Raji (cell line): Measurements from ENCODE around the gene ALG9.

ENCODE experiments used
- POLR2A ChIP-seq: IDR thresholded peaks from 2 replicates; pipeline ENCODE4 v1.6.1; 2011; ENCODE audit warnings: low read depth, low read length, control low read depth; ENCODE audit not compliant: insufficient read depth

ALG9 gene

GRCh38 chr11:111749646-111750045, 121.7 kb downstream of the ALG9 start:
- TF ChIP-seq POLR2A = no peak

- TF ChIP-seq POLR2A = no peak
Measured at GRCh38 chr11:111748035-111748804, 123.2 kb downstream of the ALG9 start.

GRCh38 chr11:111745719-111746504, 125.5 kb downstream of the ALG9 start:
- TF ChIP-seq POLR2A = no peak

GRCh38 chr11:111743700-111744099, 127.7 kb downstream of the ALG9 start:
- TF ChIP-seq POLR2A = no peak

- TF ChIP-seq POLR2A = no peak
Measured at GRCh38 chr11:111741751-111742150, 129.6 kb downstream of the ALG9 start.

- no peak for TF ChIP-seq POLR2A
Measured at GRCh38 chr11:111739299-111739698, 132.1 kb downstream of the ALG9 start.

- no peak for TF ChIP-seq POLR2A
Measured at GRCh38 chr11:111737444-111738210, 133.8 kb downstream of the ALG9 start.

- TF ChIP-seq POLR2A = no peak
Measured at GRCh38 chr11:111736621-111737443, 134.5 kb downstream of the ALG9 start.
